ENCODE results near the gene SIRT2.
A peak's percentile ranks its signal among the peaks of the same experiment; 100 is the strongest.
"Not testable (repeated sequence)": the region's sequence is repeated elsewhere in the genome, so short reads cannot be mapped to it uniquely, and the experiment has no call there.

The SIRT2 gene

DNA sequence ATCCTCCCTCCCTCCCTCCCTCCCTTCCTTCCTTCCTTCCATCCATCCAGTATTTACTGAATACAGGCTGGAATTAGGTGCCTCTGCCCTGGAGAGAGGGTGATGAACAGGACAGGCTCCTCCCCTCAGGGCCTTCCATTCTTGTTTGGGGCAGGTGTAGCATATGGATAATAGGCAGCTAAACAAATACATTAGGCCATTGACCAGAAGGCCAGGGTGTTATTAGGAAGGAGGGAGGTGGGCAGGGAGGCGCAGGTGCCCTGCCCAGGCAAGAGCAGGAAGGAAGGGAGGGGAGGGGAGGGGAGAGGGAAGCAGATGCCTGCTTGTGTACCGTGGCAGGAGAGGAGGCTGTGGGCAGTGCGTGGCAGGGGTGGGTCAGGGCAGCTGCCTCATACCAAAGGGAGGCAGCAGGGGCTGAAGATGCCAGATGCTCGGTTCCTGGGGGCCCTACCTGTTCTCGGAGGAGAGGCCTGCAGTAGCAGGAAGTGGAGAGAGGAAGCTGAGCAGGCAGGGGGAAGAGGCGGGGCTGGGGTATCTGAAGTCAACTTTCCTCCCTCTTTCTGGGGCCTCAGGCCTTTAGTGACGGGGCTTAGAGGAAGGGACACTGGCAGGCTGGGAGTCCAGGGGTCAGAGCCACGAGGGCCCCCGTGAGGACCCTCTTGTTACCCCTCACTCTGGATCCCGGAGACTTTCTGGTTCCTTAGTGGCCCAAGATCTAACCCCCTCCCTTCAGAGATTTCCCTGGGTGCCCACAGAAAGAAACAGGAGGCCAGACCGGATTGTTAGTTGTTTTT, 21.4 kb downstream of the SIRT2 start, which contains the start of gene RINL:
RINL (minus strand) TSS at position 495 of the 794 bp plus-strand sequence. CDS start 1,533 bp downstream, outside the sequence.
- H3K27ac Mint-ChIP-seq, result peak within 1 kb of the TSS; percentile 96
- peaks cover 22% of the 10 kb centered on the region for H3K36me3 Mint-ChIP-seq (ENCODE audit: low read depth)
- no peaks in the 10 kb centered on the region for H3K9me3 Mint-ChIP-seq
- H3K4me1 Mint-ChIP-seq (ENCODE audit: low read depth), result peaks cover 27% of the 10 kb centered on the region
- DNase-seq (ENCODE audit: low spot score), result peak; percentile 58
- peak within 1 kb of the TSS; percentile 94 for H3K4me3 Mint-ChIP-seq
- H3K27me3 Mint-ChIP-seq (ENCODE audit: low read depth), result no peaks in the 10 kb centered on the region

- DNase-seq (ENCODE audit: low spot score), result no peak
- peak overlapping the region; percentile 60 for H3K27ac Mint-ChIP-seq
- peak overlapping the region; percentile 54 for H3K4me3 Mint-ChIP-seq
- peaks cover 22% of the 10 kb centered on the region for H3K36me3 Mint-ChIP-seq (ENCODE audit: low read depth)
- H3K4me1 Mint-ChIP-seq (ENCODE audit: low read depth), result peaks cover 27% of the 10 kb centered on the region
- no peaks in the 10 kb centered on the region for H3K27me3 Mint-ChIP-seq (ENCODE audit: low read depth)
- no peaks in the 10 kb centered on the region for H3K9me3 Mint-ChIP-seq
Measured at GRCh38 chr19:38875656-38876395, 23.6 kb downstream of the SIRT2 start.

GRCh38 chr19:38873400-38873799, 26.0 kb downstream of the SIRT2 start:
- Mint-ChIP-seq H3K27ac (peak overlapping the region; percentile 41), H3K36me3 (ENCODE audit: low read depth) (peaks cover 34% of the 10 kb centered on the region), H3K4me1 (ENCODE audit: low read depth) (peaks cover 38% of the 10 kb centered on the region)
- DNase-seq (ENCODE audit: low spot score); H3K9me3 Mint-ChIP-seq; H3K4me3 Mint-ChIP-seq; H3K27me3 Mint-ChIP-seq (ENCODE audit: low read depth): not testable (repeated sequence)

DNA sequence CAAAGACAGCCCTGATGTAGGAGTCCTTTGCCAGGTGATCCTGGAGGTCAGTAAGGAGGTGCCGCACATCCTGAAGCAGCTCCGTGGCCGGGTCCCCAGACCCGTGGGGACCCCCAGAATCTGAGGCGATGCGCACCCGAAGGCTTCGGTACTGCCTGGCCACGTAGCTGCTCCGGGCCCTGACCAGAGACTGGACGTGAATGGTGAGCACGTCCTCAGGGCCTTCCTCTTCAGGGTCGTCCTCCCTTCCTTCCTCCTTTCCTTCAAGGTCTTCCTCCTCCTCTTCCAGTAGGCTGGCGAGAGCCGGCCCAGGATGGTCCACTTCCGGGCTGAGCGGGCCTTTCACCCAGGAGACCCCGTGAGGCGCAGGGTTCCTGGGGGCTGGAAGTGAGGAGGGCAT, 28.8 kb downstream of the SIRT2 start:
- Mint-ChIP-seq H3K4me1 (ENCODE audit: low read depth) (peaks cover 25% of the 10 kb centered on the region), H3K9me3 (no peaks in the 10 kb centered on the region), H3K4me3 (peak overlapping the region; percentile 71), H3K27ac (peak overlapping the region; percentile 57), H3K27me3 (ENCODE audit: low read depth) (no peaks in the 10 kb centered on the region), H3K36me3 (ENCODE audit: low read depth) (peaks cover 35% of the 10 kb centered on the region)
- no peak for DNase-seq (ENCODE audit: low spot score)

- H3K4me1 Mint-ChIP-seq (ENCODE audit: low read depth), result peaks cover 31% of the 10 kb centered on the region
- H3K36me3 Mint-ChIP-seq (ENCODE audit: low read depth), result peaks cover 39% of the 10 kb centered on the region
- peak overlapping the region; percentile 85 for H3K4me3 Mint-ChIP-seq
- DNase-seq (ENCODE audit: low spot score), result peak; percentile 91
- H3K9me3 Mint-ChIP-seq, result no peaks in the 10 kb centered on the region
- peak overlapping the region; percentile 87 for H3K27ac Mint-ChIP-seq
- no peaks in the 10 kb centered on the region for H3K27me3 Mint-ChIP-seq (ENCODE audit: low read depth)
Measured at GRCh38 chr19:38869836-38870607, 29.4 kb downstream of the SIRT2 start.

DNA sequence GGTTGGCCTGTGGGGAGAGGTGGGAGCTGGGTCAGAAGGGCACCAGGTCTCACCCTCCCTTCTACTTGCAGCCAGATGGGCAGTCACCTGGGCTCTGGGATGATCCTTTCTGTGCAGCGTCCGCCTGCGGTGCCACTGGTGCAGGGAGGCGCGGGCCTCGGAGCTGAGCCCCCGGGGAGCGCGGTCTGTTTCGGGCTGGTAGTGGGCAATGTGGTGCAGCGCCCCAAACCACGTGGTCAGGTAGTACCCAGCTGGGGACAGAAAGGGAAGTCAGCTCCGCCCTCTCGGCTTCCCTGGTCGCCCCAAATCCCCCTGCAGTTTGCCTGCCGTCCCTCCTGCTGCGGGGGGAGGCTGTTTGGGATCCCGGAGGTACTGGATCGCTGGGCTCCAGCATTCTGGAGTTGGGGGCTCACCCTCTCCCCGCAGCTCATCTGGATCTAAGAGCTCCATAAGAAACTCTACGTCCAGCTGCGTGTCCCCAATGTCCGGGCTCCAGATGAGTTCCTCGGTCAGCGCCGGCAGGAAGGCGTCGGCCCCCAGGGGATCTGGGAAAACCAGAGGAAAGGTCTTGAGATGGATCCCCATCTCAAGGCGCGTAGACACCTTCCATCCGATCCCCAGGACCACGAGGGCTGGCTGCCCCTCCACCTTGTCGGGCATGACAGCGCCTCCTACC, 30.1 kb downstream of the SIRT2 start:
- Mint-ChIP-seq H3K4me3 (peak overlapping the region; percentile 85), H3K36me3 (ENCODE audit: low read depth) (peaks cover 42% of the 10 kb centered on the region), H3K4me1 (ENCODE audit: low read depth) (peaks cover 38% of the 10 kb centered on the region), H3K27me3 (ENCODE audit: low read depth) (no peaks in the 10 kb centered on the region), H3K9me3 (no peaks in the 10 kb centered on the region), H3K27ac (peak overlapping the region; percentile 87)
- no peak for DNase-seq (ENCODE audit: low spot score)

GRCh38 chr19:38868551-38868950, 30.9 kb downstream of the SIRT2 start:
- Mint-ChIP-seq H3K27me3 (ENCODE audit: low read depth) (no peaks in the 10 kb centered on the region), H3K9me3 (no peaks in the 10 kb centered on the region), H3K36me3 (ENCODE audit: low read depth) (peaks cover 40% of the 10 kb centered on the region), H3K4me1 (ENCODE audit: low read depth) (peaks cover 40% of the 10 kb centered on the region), H3K4me3 (peak overlapping the region; percentile 85), H3K27ac (peak overlapping the region; percentile 63)
- DNase-seq (ENCODE audit: low spot score), result no peak

DNA sequence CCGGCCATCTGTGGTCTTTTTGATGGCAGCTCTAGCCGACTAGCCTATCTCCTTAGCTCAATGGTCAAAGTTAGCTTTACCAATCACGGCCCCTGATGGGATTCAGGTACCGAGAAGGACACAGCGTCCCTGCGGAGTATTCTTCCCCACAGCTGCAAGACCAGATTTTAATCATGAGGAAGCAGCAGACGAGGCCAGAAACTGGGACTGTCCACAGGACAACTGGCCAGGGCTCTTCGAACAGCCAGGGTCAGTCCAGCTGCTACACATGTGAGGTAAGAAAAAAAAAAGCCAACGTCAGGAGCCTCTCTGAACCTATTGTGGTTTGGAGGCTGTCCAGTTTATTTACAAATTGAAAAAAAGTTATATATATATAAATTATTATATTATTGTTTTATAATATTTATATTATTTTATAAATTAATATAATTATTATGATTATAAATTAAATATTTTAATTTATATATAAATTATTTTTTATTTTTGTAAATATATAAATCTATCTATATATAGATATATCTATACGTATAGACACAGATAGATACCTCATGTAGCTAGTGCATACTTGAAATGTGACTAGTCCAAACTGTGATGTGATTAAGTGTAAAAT, 32.1 kb downstream of the SIRT2 start:
- peaks cover 35% of the 10 kb centered on the region for H3K36me3 Mint-ChIP-seq (ENCODE audit: low read depth)
- no peak overlapping the region for H3K27ac Mint-ChIP-seq
- no peaks in the 10 kb centered on the region for H3K27me3 Mint-ChIP-seq (ENCODE audit: low read depth)

GRCh38 chr19:38862321-38863059, 36.9 kb downstream of the SIRT2 start:
- Mint-ChIP-seq H3K9me3 (no peaks in the 10 kb centered on the region), H3K27me3 (ENCODE audit: low read depth) (no peaks in the 10 kb centered on the region), H3K4me3 (no peak overlapping the region), H3K36me3 (ENCODE audit: low read depth) (peaks cover 14% of the 10 kb centered on the region), H3K4me1 (ENCODE audit: low read depth) (peaks cover 35% of the 10 kb centered on the region), H3K27ac (no peak overlapping the region)
- DNase-seq (ENCODE audit: low spot score), result no peak

More for the DNA sequence above, 32.1 kb downstream of the SIRT2 start:
- no peaks in the 10 kb centered on the region for H3K9me3 Mint-ChIP-seq
- no peak for DNase-seq (ENCODE audit: low spot score)
- H3K4me1 Mint-ChIP-seq (ENCODE audit: low read depth), result peaks cover 42% of the 10 kb centered on the region
- no peak overlapping the region for H3K4me3 Mint-ChIP-seq

DNA sequence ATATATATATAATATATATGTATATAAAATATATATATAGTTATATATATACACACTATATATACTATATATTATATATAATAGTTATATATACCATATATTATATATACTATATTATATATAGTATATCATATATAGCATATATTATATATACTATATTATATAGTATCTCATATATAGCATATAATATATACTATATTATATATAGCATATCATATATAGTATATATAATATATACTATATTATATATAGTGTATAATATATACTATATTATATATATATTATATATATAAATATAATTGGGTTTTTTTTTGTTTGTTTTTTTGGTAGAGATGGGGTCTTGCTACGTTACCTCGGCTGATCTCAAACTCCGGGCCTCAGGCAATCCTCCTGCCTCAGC, 38.0 kb downstream of the SIRT2 start:
- peaks cover 11% of the 10 kb centered on the region for H3K36me3 Mint-ChIP-seq (ENCODE audit: low read depth)
- H3K27ac Mint-ChIP-seq, result no peak overlapping the region
- no peaks in the 10 kb centered on the region for H3K27me3 Mint-ChIP-seq (ENCODE audit: low read depth)
- H3K9me3 Mint-ChIP-seq, result peaks cover 4% of the 10 kb centered on the region
- no peak for DNase-seq (ENCODE audit: low spot score)
- no peak overlapping the region for H3K4me3 Mint-ChIP-seq
- peaks cover 42% of the 10 kb centered on the region for H3K4me1 Mint-ChIP-seq (ENCODE audit: low read depth)

DNA sequence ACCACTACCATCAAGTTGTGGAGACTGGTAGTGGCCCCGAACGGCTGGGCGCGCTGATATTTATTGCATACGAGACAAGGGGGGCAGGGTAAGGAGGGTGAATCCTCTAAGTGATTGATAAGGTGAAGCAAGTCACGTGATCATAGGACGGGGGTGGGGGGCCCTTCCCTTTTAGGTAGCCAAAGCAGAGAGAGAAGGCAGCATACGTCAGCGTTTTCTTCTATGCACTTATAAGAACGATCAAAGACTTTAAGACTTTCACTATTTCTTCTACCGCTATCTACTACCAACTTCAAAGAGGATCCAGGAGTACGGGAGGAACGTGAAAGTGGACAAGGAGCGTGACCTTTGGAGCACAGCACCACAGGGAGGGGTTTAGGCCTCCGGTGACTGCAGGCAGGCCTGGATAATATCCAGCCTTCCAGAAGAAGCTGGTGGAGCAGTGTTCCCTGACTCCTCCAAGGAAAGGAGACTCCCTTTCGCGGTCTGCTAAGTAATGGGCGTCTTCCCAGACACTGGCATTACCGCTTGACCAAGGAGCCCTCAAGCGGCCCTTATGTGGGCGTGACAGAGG, 39.7 kb downstream of the SIRT2 start:
- H3K36me3 Mint-ChIP-seq (ENCODE audit: low read depth); H3K27me3 Mint-ChIP-seq (ENCODE audit: low read depth); H3K27ac Mint-ChIP-seq; H3K9me3 Mint-ChIP-seq; DNase-seq (ENCODE audit: low spot score); H3K4me3 Mint-ChIP-seq: not testable (repeated sequence)
- H3K4me1 Mint-ChIP-seq (ENCODE audit: low read depth), result peaks cover 28% of the 10 kb centered on the region

- H3K4me3 Mint-ChIP-seq, result peak overlapping the region; percentile 54
- no peaks in the 10 kb centered on the region for H3K27me3 Mint-ChIP-seq (ENCODE audit: low read depth)
- peak overlapping the region; percentile 74 for H3K27ac Mint-ChIP-seq
- no peaks in the 10 kb centered on the region for H3K36me3 Mint-ChIP-seq (ENCODE audit: low read depth)
- DNase-seq (ENCODE audit: low spot score), result no peak
- H3K9me3 Mint-ChIP-seq, result peaks cover 4% of the 10 kb centered on the region
- peaks cover 21% of the 10 kb centered on the region for H3K4me1 Mint-ChIP-seq (ENCODE audit: low read depth)
Measured at GRCh38 chr19:38856813-38857212, 42.6 kb downstream of the SIRT2 start.

Data from T-helper 2 cell treated with Interferon-gamma antibody and Interleukin-4, amounts not matched to agents 5 μg/mL and 100 μg/mL, for 36 hours (primary cell).